Kidney (tissue), 14 donors: Measurements from ENCODE around the gene ZNF710. TPM values are rescaled to one million over a fixed set of nuclear protein-coding genes. Genes with fewer than 3 reads are reported as not detected.

Experiments used
- DNase-seq, 5 donors: peaks; one replicate each; pipeline ENCODE4 v3.0.0-alpha.2; 2013 to 2020
- FAIRE-seq: peaks from 2 replicates; lab custom pipeline; 2012; peaks lifted over from hg19 to GRCh38; lab: Jason Lieb, UNC
- H3K27ac ChIP-seq, 2 donors: one replicate each; pipeline ENCODE4 v1.7.0; 2013; ENCODE audit warnings: low read depth in 2 of 2, low read length in 2 of 2, inconsistent platforms in 1 of 2
- H3K27me3 ChIP-seq: one replicate; pipeline ENCODE4 v1.7.1; 2013; ENCODE audit warnings: low read length, inconsistent platforms; ENCODE audit not compliant: control insufficient read depth, insufficient read depth
- H3K36me3 ChIP-seq, 3 donors: one replicate each; pipeline versions ENCODE4 v1.7.0 to v1.7.1; 2013; ENCODE audit warnings: low read length in 3 of 3, control low read depth in 1 of 3, inconsistent platforms in 1 of 3; ENCODE audit not compliant: insufficient read depth in 3 of 3, control insufficient read depth in 2 of 3
- H3K4me1 ChIP-seq, 3 donors: one replicate each; pipeline versions ENCODE4 v1.7.0 to v1.7.1; 2013; ENCODE audit warnings: low read length in 3 of 3, inconsistent platforms in 1 of 3, low read depth in 1 of 3; ENCODE audit not compliant: control insufficient read depth in 2 of 3, insufficient read depth in 2 of 3
- H3K4me3 ChIP-seq, 3 donors: one replicate each; pipeline versions ENCODE4 v1.7.0 to v1.8.1; 2013; ENCODE audit warnings: low read length in 3 of 3, control low read depth in 1 of 3, inconsistent platforms in 1 of 3
- H3K9ac ChIP-seq, 3 donors: one replicate each; pipeline versions ENCODE4 v1.7.0 to v1.7.1; 2013; ENCODE audit warnings: low read length in 3 of 3, control low read depth in 1 of 3, inconsistent platforms in 1 of 3
- H3K9me3 ChIP-seq, 3 donors: one replicate each; pipeline versions ENCODE4 v1.7.0 to v1.7.1; 2013; ENCODE audit warnings: low read length in 3 of 3, control low read depth in 1 of 3, inconsistent platforms in 1 of 3; ENCODE audit not compliant: control insufficient read depth in 2 of 3, insufficient read depth in 1 of 3
- intact Hi-C: fragments of 100-400 bp; cut with DNase I; formaldehyde crosslinking; loops from one replicate; pipeline ENCODE4 v1.11.1; 2022
- polyA plus RNA-seq: library from polyadenylated mRNA; stranded (reverse); fragments of 350-450 nt; fragmentation: Illumina TruSeq; extraction: RNeasy Lipid Tissue Mini Kit (QIAGEN cat#74804); gene quantifications from one replicate; pipeline ENCODE4 v1.2.3, GENCODE V29; 2014; ENCODE audit warnings: low read depth, low replicate concordance; ENCODE audit not compliant: insufficient read depth
- total RNA-seq: library from RNA; stranded (reverse); fragmentation: NEBNext Ultra II Directional; extraction: Animal tissue kit (Norgen Biotek cat#: 25700); gene quantifications from one replicate; pipeline ENCODE4 v1.2.1, GENCODE V29; 2021
- TF ChIP-seq, protein P1 (sequence below): IDR thresholded peaks from 3 replicates; pipeline ENCODE4 v1.5.1; 2012; ENCODE audit warnings: mild to moderate bottlenecking, moderate library complexity, borderline replicate concordance; ENCODE audit not compliant: insufficient read depth; ENCODE audit errors: extremely low read depth
- donor health status: control.
- donor health status: control.
- donor health status: control.
- donor health status: control.
- donor health status: control.
- donor health status: DM: yes; HTN: yes; CAD: no.
- donor health status: Normal renal cell carcinoma (clear cell type).

ZNF710 gene
- total and polyA plus RNA-seq, 2 donors from 2014 or later, result 11.0 to 17.0 TPM

- FAIRE-seq (no peak), DNase-seq (peak in 1 of 5 donors; percentile 42)
- Histone ChIP-seq H3K4me1 (peaks cover 0 to 37% (median 14%) of the 10 kb centered on the region in 3 donors), H3K9ac (no peak overlapping the region), H3K4me3 (no peak overlapping the region), H3K27ac (peak overlapping the region in 1 of 2 donors; percentile 23), H3K36me3 (no peaks in the 10 kb centered on the region), H3K9me3 (no peaks in the 10 kb centered on the region), H3K27me3 (no peaks in the 10 kb centered on the region)
- TF ChIP-seq, protein P1, sequence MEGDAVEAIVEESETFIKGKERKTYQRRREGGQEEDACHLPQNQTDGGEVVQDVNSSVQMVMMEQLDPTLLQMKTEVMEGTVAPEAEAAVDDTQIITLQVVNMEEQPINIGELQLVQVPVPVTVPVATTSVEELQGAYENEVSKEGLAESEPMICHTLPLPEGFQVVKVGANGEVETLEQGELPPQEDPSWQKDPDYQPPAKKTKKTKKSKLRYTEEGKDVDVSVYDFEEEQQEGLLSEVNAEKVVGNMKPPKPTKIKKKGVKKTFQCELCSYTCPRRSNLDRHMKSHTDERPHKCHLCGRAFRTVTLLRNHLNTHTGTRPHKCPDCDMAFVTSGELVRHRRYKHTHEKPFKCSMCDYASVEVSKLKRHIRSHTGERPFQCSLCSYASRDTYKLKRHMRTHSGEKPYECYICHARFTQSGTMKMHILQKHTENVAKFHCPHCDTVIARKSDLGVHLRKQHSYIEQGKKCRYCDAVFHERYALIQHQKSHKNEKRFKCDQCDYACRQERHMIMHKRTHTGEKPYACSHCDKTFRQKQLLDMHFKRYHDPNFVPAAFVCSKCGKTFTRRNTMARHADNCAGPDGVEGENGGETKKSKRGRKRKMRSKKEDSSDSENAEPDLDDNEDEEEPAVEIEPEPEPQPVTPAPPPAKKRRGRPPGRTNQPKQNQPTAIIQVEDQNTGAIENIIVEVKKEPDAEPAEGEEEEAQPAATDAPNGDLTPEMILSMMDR, result no peak
- intact Hi-C loops, result no loop called here
Measured at GRCh38 chr15:90036806-90037510, 35.8 kb downstream of the ZNF710 start.

GRCh38 chr15:90037511-90037860 is 36.4 kb downstream of the ZNF710 start:
- DNase-seq (peak in 2 of 5 donors; percentile 33 to 43), FAIRE-seq (no peak)
- intact Hi-C loops, result no loop called here
- TF ChIP-seq, protein P1, result no peak
- Histone ChIP-seq H3K4me1 (peaks cover 0 to 37% (median 14%) of the 10 kb centered on the region in 3 donors), H3K27me3 (no peaks in the 10 kb centered on the region), H3K9ac (no peak overlapping the region), H3K27ac (peak overlapping the region in 1 of 2 donors; percentile 23), H3K36me3 (no peaks in the 10 kb centered on the region), H3K4me3 (no peak overlapping the region), H3K9me3 (no peaks in the 10 kb centered on the region)

- intact Hi-C loops, result no loop called here
- TF ChIP-seq, protein P1, result no peak
- H3K9ac ChIP-seq, result no peak overlapping the region
- H3K4me3 ChIP-seq, result no peak overlapping the region
- no peaks in the 10 kb centered on the region for H3K27me3 ChIP-seq
- no peak overlapping the region for H3K27ac ChIP-seq
- FAIRE-seq (no peak), DNase-seq (peak in 1 of 5 donors; percentile 28)
- no peaks in the 10 kb centered on the region for H3K9me3 ChIP-seq
- peaks cover 0 to 36% (median 14%) of the 10 kb centered on the region in 3 donors for H3K4me1 ChIP-seq
- no peaks in the 10 kb centered on the region for H3K36me3 ChIP-seq
Measured at GRCh38 chr15:90037961-90038631, 37.0 kb downstream of the ZNF710 start.
